HG02642 (cell line): Measurements from ENCODE around the gene PLEKHM1.

Experiments used
- ATAC-seq: cut with Tn5 transposase; IDR thresholded peaks from one replicate; pipeline ENCODE4 v1.9.1; 2021; ENCODE audit warnings: mild to moderate bottlenecking; ENCODE audit not compliant: unreplicated experiment, poor library complexity

PLEKHM1 gene

GRCh38 chr17:45405250-45406086 is 85.1 kb downstream of the PLEKHM1 start:
- ATAC-seq, result no peak

GRCh38 chr17:45404870-45405249 is 85.7 kb downstream of the PLEKHM1 start:
- no peak for ATAC-seq

GRCh38 chr17:45403906-45404490 is 86.5 kb downstream of the PLEKHM1 start:
- ATAC-seq, result no peak

- ATAC-seq, result no peak
Measured at GRCh38 chr17:45402916-45403315, 87.6 kb downstream of the PLEKHM1 start.

- no peak for ATAC-seq
Measured at GRCh38 chr17:45398800-45399199, 91.7 kb downstream of the PLEKHM1 start.

GRCh38 chr17:45397796-45398195 is 92.7 kb downstream of the PLEKHM1 start:
- ATAC-seq, result no peak

- ATAC-seq, result no peak
Measured at GRCh38 chr17:45396496-45397205, 93.9 kb downstream of the PLEKHM1 start.

- no peak for ATAC-seq
Measured at GRCh38 chr17:45395569-45396415, 94.7 kb downstream of the PLEKHM1 start.

GRCh38 chr17:45394913-45395568 is 95.5 kb downstream of the PLEKHM1 start:
- no peak for ATAC-seq

GRCh38 chr17:45394564-45394912 is 96.0 kb downstream of the PLEKHM1 start:
- no peak for ATAC-seq

- ATAC-seq, result no peak
Measured at GRCh38 chr17:45394091-45394490, 96.4 kb downstream of the PLEKHM1 start.

- no peak for ATAC-seq
Measured at GRCh38 chr17:45393411-45393810, 97.1 kb downstream of the PLEKHM1 start.

GRCh38 chr17:45391918-45392317 is 98.6 kb downstream of the PLEKHM1 start:
- ATAC-seq, result no peak

GRCh38 chr17:45391291-45391690 is 99.2 kb downstream of the PLEKHM1 start:
- ATAC-seq, result no peak

- no peak for ATAC-seq
Measured at GRCh38 chr17:45389354-45389753, 101.2 kb downstream of the PLEKHM1 start.

GRCh38 chr17:45388604-45389325 is 101.8 kb downstream of the PLEKHM1 start:
- ATAC-seq, result no peak

GRCh38 chr17:45387739-45388138 is 102.8 kb downstream of the PLEKHM1 start:
- no peak for ATAC-seq

- no peak for ATAC-seq
Measured at GRCh38 chr17:45386178-45386577, 104.3 kb downstream of the PLEKHM1 start.
